Ascending aorta (tissue), 2 donors: ENCODE measurements around the gene B3GLCT. TPM values are rescaled to one million over a fixed set of nuclear protein-coding genes. Genes with fewer than 3 reads are reported as not detected.

Experiments used
- DNase-seq, 2 donors: peaks; one replicate each; pipeline ENCODE4 v3.0.0-alpha.2; 2019; ENCODE audit warnings: low spot score in 2 of 2
- H3K27ac ChIP-seq, 2 donors: fragments of 200-600 bp; sonication (generic); one replicate each; pipeline ENCODE4 v1.5.1; 2016 to 2017; ENCODE audit warnings: mild to moderate bottlenecking in 1 of 2
- H3K27me3 ChIP-seq: fragments of 200-600 bp; sonication (generic); one replicate; pipeline ENCODE4 v1.5.1; 2017
- H3K36me3 ChIP-seq, 2 donors: fragments of 200-600 bp; sonication (generic); one replicate each; pipeline ENCODE4 v1.5.1; 2016
- H3K4me1 ChIP-seq, 2 donors: fragments of 200-600 bp; sonication (generic); one replicate each; pipeline ENCODE4 v1.5.1; 2016 to 2017; ENCODE audit warnings: mild to moderate bottlenecking in 1 of 2
- H3K4me3 ChIP-seq, 2 donors: fragments of 200-600 bp; sonication (generic); one replicate each; pipeline ENCODE4 v1.5.1; 2016 to 2017; ENCODE audit warnings: mild to moderate bottlenecking in 1 of 2
- H3K9me3 ChIP-seq, 2 donors: fragments of 200-600 bp; sonication (generic); one replicate each; pipeline ENCODE4 v1.5.1; 2016
- intact Hi-C: fragments of 100-400 bp; cut with DNase I; formaldehyde crosslinking; loops from one replicate; pipeline ENCODE4 v1.15.1; 2023
- total RNA-seq: library from RNA; depleted of rRNA; stranded (reverse); fragments of >200 nt; gene quantifications from one replicate; pipeline ENCODE4 v1.1.0, GENCODE V29; 2016
- TF ChIP-seq, protein P1 (sequence below), 3 experiments: fragments of 200-600 bp in 2 of 3; fragments of 450-650 bp in 1 of 3; sonication (generic) in 2 of 3; IDR thresholded peaks; one replicate each; pipeline ENCODE4 v1.5.1; 2016 to 2019; ENCODE audit warnings: antibody characterized with exemption in 3 of 3, mild to moderate bottlenecking in 1 of 3, moderate library complexity in 1 of 3

Gene B3GLCT
- total RNA-seq, 1 donor from 2014 or later, result 8.8 TPM

DNA sequence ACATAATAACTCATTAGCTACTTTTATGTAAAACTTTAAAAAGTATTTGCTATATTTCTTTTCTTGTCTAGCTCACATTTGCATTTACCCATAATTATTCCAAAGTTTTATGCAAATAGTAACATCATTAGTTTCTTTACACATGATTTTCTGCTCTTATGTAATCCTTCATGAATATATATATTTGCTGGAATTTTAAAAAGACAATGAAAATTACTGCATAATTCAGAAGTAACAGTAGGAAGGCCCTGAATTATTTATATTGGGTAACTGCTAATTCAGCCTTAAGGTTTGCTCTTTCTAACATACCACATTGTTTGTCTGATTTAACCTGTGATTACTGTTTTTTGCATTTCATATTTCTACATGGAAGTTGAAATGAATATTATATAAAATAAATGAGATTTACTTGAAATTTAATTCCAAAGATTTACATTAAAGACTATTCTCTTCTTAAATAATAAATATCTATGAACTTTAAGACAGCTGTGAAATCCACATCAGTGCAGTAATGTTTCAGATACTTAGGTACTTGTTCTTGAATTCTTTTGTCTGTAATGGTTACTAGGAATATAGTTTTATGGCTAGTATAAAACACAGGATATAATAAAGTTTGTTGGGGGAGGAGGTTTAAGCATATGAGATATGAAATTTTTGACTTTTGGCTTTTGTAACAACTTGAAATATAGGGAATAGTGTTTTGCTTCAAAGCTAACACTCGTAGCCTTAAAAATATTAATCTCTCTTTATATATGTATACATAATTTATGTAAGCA is 46.0 kb downstream of the B3GLCT start:
- Histone ChIP-seq H3K9me3 (no peaks in the 10 kb centered on the region), H3K4me3 (no peak overlapping the region), H3K27ac (no peak overlapping the region), H3K4me1 (no peaks in the 10 kb centered on the region), H3K36me3 (peaks cover 5 to 14% of the 10 kb centered on the region in 2 donors), H3K27me3 (no peaks in the 10 kb centered on the region)
- TF ChIP-seq, protein P1, sequence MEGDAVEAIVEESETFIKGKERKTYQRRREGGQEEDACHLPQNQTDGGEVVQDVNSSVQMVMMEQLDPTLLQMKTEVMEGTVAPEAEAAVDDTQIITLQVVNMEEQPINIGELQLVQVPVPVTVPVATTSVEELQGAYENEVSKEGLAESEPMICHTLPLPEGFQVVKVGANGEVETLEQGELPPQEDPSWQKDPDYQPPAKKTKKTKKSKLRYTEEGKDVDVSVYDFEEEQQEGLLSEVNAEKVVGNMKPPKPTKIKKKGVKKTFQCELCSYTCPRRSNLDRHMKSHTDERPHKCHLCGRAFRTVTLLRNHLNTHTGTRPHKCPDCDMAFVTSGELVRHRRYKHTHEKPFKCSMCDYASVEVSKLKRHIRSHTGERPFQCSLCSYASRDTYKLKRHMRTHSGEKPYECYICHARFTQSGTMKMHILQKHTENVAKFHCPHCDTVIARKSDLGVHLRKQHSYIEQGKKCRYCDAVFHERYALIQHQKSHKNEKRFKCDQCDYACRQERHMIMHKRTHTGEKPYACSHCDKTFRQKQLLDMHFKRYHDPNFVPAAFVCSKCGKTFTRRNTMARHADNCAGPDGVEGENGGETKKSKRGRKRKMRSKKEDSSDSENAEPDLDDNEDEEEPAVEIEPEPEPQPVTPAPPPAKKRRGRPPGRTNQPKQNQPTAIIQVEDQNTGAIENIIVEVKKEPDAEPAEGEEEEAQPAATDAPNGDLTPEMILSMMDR (IDR thresholded peaks at IDR 0.05), result no peak
- no peak for DNase-seq
- intact Hi-C loops, result no loop called here

DNA sequence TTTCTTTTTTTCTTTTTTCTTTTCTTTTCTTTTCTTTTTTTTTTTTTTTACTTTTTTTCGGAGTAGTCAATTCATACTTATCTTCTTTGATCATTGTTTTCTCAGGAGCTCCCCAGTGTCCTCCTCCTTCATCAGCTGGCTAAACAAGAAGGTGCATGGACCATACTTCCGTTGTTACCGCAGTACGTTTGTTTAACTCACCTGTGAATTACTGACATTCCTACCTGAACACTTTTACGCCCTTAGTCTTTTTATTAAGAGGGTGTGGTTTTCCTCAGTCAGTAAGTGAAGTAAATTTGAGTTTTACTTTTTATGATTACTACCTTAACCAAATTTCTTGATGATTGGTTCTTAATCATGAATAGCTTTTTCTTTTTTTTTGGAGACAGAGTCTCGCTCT is 47.1 kb downstream of the B3GLCT start:
- Histone ChIP-seq H3K36me3 (peaks cover 5 to 14% of the 10 kb centered on the region in 2 donors), H3K27ac (no peak overlapping the region), H3K9me3 (no peaks in the 10 kb centered on the region), H3K27me3 (no peaks in the 10 kb centered on the region), H3K4me3 (no peak overlapping the region), H3K4me1 (no peaks in the 10 kb centered on the region)
- intact Hi-C loops, result no loop called here
- DNase-seq, result no peak
- TF ChIP-seq, protein P1 (IDR thresholded peaks at IDR 0.05), result no peak

DNA sequence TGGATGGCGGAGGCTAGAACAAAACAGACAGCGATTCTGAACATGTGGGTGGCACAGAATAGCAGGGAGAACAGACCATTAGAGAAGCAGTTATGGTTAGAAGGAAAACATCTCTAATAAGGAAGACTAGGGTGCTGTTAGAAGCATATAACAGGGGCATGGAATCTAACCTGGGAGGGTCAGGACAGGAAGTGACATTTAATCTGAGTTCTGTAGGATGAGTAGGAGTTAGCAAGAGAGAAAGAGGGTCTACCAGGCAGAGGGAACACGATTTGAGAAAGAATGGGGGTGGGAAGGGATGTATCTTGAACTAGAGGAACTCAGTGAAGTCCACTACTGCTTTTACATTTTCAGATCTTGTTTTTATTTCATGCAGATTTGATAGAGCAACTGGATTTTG is 48.6 kb downstream of the B3GLCT start:
- no peaks in the 10 kb centered on the region for H3K27me3 ChIP-seq
- no peak for DNase-seq
- peaks cover 5 to 14% of the 10 kb centered on the region in 2 donors for H3K36me3 ChIP-seq
- H3K4me3 ChIP-seq, result no peak overlapping the region
- intact Hi-C loops, result no loop called here
- no peaks in the 10 kb centered on the region for H3K9me3 ChIP-seq
- no peak overlapping the region for H3K27ac ChIP-seq
- no peaks in the 10 kb centered on the region for H3K4me1 ChIP-seq
- TF ChIP-seq, protein P1 (IDR thresholded peaks at IDR 0.05), result no peak

DNA sequence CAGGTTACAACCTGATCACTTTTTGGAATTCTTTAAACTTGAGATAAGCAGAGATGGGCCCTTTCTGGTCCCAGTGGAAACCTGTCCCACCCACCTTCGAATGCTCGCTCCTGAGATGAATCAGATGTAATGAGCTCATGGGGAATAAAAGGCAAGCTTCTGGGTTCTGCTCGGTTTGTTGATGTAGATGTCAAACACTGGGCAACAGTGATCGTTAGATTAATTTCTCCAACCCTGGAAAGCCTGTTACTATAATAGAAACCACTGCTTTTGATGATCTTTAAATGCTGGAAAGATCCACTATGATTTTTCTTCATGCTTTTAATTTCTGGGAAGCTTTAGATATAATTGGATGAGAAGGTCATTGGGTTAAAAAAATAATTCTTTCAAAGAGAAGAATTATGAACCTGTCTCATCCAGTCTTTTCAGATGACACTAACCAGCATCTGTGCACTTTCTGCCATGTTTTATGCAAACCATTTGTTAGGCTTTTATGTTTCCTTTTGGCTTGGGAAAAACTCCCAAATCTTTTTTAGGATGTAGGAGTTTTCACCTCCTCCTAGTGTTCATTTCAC is 49.3 kb downstream of the B3GLCT start:
- TF ChIP-seq, protein P1 (IDR thresholded peaks at IDR 0.05), result no peak
- H3K27me3 ChIP-seq, result no peaks in the 10 kb centered on the region
- H3K4me3 ChIP-seq, result no peak overlapping the region
- no peaks in the 10 kb centered on the region for H3K4me1 ChIP-seq
- intact Hi-C loops, result no loop called here
- H3K27ac ChIP-seq, result no peak overlapping the region
- peaks cover 0 to 2% of the 10 kb centered on the region in 2 donors for H3K9me3 ChIP-seq
- H3K36me3 ChIP-seq, result peaks cover 5 to 14% of the 10 kb centered on the region in 2 donors
- no peak for DNase-seq

DNA sequence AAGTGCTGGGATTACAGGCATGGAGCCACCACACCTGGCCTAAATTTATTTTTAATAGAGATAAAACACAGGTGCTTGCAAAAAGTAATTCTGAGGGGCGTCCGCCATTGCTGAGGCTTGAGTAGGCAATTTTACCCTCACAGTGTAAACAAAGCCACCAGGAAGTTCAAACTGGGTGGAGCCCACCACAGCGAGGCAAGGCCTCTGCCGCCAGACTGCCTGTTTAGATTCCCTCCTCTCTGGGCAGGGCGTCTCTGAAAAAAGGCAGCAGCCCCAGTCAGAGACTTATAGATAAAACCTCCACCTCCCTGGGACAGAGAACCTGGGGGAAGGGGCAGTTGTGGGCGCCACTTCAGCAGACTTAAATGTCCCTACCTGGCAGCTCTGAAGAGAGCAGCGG is 50.7 kb downstream of the B3GLCT start:
- Histone ChIP-seq H3K9me3 (peaks cover 0 to 8% of the 10 kb centered on the region in 2 donors), H3K4me3 (no peak overlapping the region), H3K27ac (no peak overlapping the region), H3K4me1 (no peaks in the 10 kb centered on the region), H3K36me3 (peaks cover 5 to 14% of the 10 kb centered on the region in 2 donors), H3K27me3 (no peaks in the 10 kb centered on the region)
- intact Hi-C loops, result no loop called here
- DNase-seq, result no peak
- TF ChIP-seq, protein P1 (IDR thresholded peaks at IDR 0.05), result no peak
